ENCODE measurements around the gene GPRIN3.
"Not testable (repeated sequence)": the region's sequence is repeated elsewhere in the genome, so short reads cannot be mapped to it uniquely, and the experiment has no call there.

GPRIN3 gene

DNA sequence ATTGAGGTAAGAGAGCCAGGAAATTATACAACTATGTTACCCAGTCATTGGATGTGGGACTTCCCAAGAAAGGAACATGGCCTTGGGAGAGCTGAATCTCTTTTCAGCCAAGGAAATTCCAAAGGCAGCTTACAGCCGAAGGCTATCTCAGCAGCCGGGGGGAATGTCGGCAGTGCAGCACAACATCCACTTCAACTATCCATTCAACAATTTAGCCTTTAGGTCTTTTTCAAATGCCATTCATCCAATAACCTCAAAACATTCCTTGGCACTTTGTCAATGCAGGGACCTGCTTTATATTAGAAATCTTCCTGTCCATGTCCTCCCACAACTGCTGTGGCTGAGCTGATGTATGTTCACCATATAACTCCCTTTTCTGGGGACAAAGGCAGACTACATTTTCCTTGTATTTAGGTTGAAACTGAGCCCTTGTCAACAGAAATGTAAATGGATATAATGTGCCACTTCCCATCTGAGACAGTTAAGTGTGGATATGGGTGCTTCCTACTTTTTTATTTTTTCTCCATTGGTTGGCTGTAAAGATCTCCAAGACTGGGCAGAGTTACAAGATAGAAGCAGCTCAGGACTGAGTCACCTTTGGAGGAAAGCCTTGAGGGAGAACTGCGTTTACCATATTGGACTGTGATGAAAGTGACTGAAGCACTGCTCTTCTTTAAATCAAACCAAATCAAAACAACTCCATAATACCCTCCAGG, 94.8 kb downstream of the GPRIN3 start:
- DNase-seq = no peak

DNA sequence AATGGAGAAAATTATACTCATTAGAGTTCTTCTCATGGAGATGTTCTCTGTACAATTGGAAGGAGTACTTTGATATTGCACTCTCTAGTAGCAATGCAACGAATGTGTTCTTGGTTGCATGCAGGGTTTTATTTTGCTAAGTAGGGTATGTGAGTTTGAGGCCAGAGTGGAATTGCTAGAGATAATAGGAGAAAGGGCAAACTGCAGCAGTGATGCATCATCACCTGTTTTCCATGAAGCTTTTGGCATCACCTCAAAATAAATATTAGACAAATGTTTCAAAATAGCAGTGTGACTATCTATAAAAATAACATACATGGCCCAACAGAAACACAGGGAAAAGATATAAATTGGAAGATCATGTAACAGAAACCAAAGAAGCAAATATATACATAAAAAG, 103.0 kb downstream of the GPRIN3 start:
- no peak for DNase-seq

GRCh38 chr4:89203902-89204301, 103.7 kb downstream of the GPRIN3 start:
- DNase-seq = no peak

DNA sequence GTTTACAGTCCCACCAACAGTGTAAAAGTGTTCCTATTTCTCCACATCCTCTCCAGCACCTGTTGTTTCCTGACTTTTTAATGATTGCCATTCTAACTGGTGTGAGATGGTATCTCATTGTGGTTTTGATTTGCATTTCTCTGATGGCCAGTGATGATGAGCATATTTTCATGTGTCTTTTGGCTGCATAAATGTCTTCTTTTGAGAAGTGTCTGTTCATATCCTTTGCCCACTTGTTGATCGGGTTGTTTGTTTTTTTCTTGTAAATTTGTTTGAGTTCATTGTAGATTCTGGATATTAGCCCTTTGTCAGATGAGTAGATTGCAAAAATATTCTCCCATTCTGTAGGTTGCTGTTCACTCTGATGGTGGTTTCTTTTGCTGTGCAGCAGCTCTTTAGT, 108.2 kb downstream of the GPRIN3 start:
- not testable (repeated sequence) for DNase-seq

DNA sequence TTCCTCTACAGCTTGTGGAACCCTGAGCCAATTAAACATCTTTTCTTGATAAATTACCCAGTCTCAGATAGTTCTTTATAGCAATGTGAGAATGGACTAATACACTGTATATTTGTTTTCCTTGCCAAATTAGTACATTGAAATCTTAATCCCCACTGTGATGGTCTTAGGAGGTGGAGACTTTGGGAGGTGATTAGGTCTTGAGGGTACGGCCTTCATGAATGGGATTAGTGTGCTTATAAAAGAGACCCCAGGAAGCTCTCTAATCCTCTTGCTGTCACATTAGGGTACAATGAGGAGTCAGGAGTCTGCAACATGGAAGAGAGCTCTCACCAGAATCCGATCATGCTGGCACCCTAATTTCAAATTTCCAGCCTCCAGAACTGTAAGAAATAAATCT, 109.7 kb downstream of the GPRIN3 start:
- DNase-seq = no peak

- no peak for DNase-seq
Observed at GRCh38 chr4:89196745-89197144, 110.9 kb downstream of the GPRIN3 start.

DNA sequence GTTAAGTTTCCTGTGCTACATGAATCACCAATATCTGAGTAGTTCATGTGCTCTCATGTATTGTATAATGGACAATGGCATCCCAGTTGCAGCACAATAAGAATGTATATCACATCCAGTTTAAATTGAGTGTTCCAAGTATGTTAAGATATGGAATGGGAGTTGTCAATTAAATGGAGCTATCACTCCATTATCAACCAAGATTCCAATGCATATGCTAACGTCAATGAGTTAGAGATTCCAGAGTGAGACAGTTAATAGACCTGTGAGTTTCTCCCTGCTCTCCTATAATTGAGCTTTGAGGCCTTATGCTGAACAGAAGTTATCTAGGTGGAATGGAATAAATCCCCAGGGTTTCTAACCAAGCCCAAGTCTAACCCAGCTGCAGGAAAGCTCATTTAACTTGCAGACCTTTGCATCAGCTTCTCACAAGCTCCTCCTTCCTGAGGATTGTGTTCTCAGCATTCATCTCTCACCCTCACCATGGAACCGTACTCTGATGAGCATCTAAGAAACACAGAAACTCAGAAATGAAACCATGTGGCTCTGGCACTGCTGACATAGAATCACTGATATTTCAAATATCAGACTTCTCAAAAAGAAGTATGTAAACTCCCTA, 111.4 kb downstream of the GPRIN3 start:
- DNase-seq = no peak

- DNase-seq = no peak
Observed at GRCh38 chr4:89193843-89194242, 113.8 kb downstream of the GPRIN3 start.

Measured in stimulated activated CD8-positive, alpha-beta memory T cell treated with anti-CD3 and anti-CD28 coated beads, Interleukin-4, amount 100 ng/mL, for 48 hours (primary cell).